Measurements from ENCODE around the gene KIAA1755. TPM values are rescaled to one million over a fixed set of nuclear protein-coding genes. Genes with fewer than 3 reads are reported as not detected.

Gene KIAA1755
- total and polyA plus RNA-seq, 2 of the 4 experiments (the other 2 are of a cell fraction): 2.5 to 5.1 TPM

GRCh38 chr20:38222923-38223742 lies 37.4 kb downstream of the KIAA1755 start:
- no peaks in the 10 kb centered on the region for H3K36me3 ChIP-seq (ENCODE audit: control insufficient read depth, insufficient read depth, low read length)
- dilution Hi-C loops (cut with HindIII; ENCODE audit: low sequenced_read_pairs, unreplicated experiment): no loop called here
- no peak for ATAC-seq (ENCODE audit: low read depth)
- ChIA-PET CTCF (interaction anchor here (0.7 to 1.2 kb wide), 2 partner anchors 66 to 165 kb away, joined by 3 to 4 read pairs; no protein-coding TSS in a partner anchor), POLR2A (ENCODE audit: unreplicated experiment) (no interaction called here)
- no peak overlapping the region for H4K91ac ChIP-seq (ENCODE audit: insufficient read depth, low read depth, low read length)
- WGBS, 2 experiments (ENCODE audit: extremely low coverage in 2 of 2, insufficient read length in 1 of 2): 0% methylated on average over 1 of the region's 7 CpGs; no CpG with 5 or more reads in 1 of the 2 experiments
- H2BK15ac ChIP-seq (ENCODE audit: low read depth, low read length): no peak overlapping the region
- no peak overlapping the region for H2AFZ ChIP-seq (replicated peaks; ENCODE audit: low read length, poor library complexity)
- in situ Hi-C loops (cut with MboI; ENCODE audit: low sequenced_read_pairs): loop anchor here (5.0 to 10.0 kb wide), 2 partner anchors 166 to 658 kb away; no protein-coding TSS in a partner anchor
- no peak overlapping the region for H4K5ac ChIP-seq (ENCODE audit: low read depth, low read length)
- H3K14ac ChIP-seq (replicated peaks; ENCODE audit: low read depth, low read length): no peak overlapping the region
- no peak overlapping the region for H3K56ac ChIP-seq (ENCODE audit: extremely low read depth, insufficient read depth, low read length)
- H3K9me1 ChIP-seq (ENCODE audit: insufficient read depth, low read length): peaks cover 12% of the 10 kb centered on the region; the same call in 1 of the 2 replicates
- peaks cover 0 to 23% of the 10 kb centered on the region in 2 experiments; a peak in 2 of 4 replicates for H3K79me1 ChIP-seq (ENCODE audit: low read depth in 1 of 2, low read length in 2 of 2)
- DNase-seq: no peak
- no peak overlapping the region for H2AK9ac ChIP-seq (replicated peaks; ENCODE audit: low read depth, low read length, poor library complexity)
- H3K4me2 ChIP-seq (ENCODE audit: low read depth, low read length): no peak overlapping the region
- no peak overlapping the region for H2BK20ac ChIP-seq (ENCODE audit: low read depth, low read length)
- no peaks in the 10 kb centered on the region for H3K27me3 ChIP-seq (ENCODE audit: control insufficient read depth, insufficient read depth, low read length)
- H3K4ac ChIP-seq (ENCODE audit: low read depth, low read length): no peak overlapping the region
- H4K8ac ChIP-seq (ENCODE audit: low read depth in 2 of 2, low read length in 2 of 2): no peak overlapping the region
- H3K4me3 ChIP-seq (ENCODE audit: insufficient read depth, low read depth, low read length): no peak overlapping the region
- no peak overlapping the region for H2AK5ac ChIP-seq (ENCODE audit: low read depth, low read length)
- no TSS peak for BruUV-seq (replicated peaks)
- H2BK120ac ChIP-seq (ENCODE audit: low read depth, low read length): no peak overlapping the region
- intact Hi-C loops (cut with micrococcal nuclease): no loop called here
- H3K27ac ChIP-seq (ENCODE audit: insufficient read depth, low read length): no peak overlapping the region
- H3K9me3 ChIP-seq (ENCODE audit: control insufficient read depth, insufficient read depth, low read length): no peaks in the 10 kb centered on the region
- H3K23ac ChIP-seq (ENCODE audit: low read depth, low read length): no peak overlapping the region
- H3K18ac ChIP-seq (ENCODE audit: low read depth, low read length): no peak overlapping the region
- no peak overlapping the region for H3K9ac ChIP-seq (ENCODE audit: low read depth, low read length)
- peaks cover 16% of the 10 kb centered on the region for H3K4me1 ChIP-seq (ENCODE audit: control insufficient read depth, insufficient read depth, low read length)
- no peaks in the 10 kb centered on the region for H4K20me1 ChIP-seq (ENCODE audit: insufficient read depth, low read length)
- H2BK5ac ChIP-seq (ENCODE audit: low read depth, low read length, poor library complexity, severe bottlenecking): no peak overlapping the region
- TF ChIP-seq CEBPB (IDR thresholded peaks at IDR 0.05; ENCODE audit: low read depth, low read length): no peak
- TF ChIP-seq CHD1 (IDR thresholded peaks at IDR 0.05; ENCODE audit: low read depth, low read length): no peak
- no peak for TF ChIP-seq POLR2A (IDR thresholded peaks at IDR 0.05; ENCODE audit: low read depth, low read length)
- no peak for TF ChIP-seq RCOR1 (IDR thresholded peaks at IDR 0.05; ENCODE audit: insufficient replicate concordance, low read length)
- TF ChIP-seq FOS (IDR thresholded peaks at IDR 0.05; ENCODE audit: low read depth, low read length): no peak
- no peak for TF ChIP-seq CTCF (conservative IDR thresholded peaks at IDR 0.05; ENCODE audit: low read depth, low read length)
- no peak for TF ChIP-seq NFE2L2 (IDR thresholded peaks at IDR 0.05; ENCODE audit: low read depth, low read length)
- no peak for TF ChIP-seq USF2 (IDR thresholded peaks at IDR 0.05; ENCODE audit: low read depth, low read length)
- TF ChIP-seq SMC3 (IDR thresholded peaks at IDR 0.05; ENCODE audit: low read depth, low read length): no peak
- TF ChIP-seq MXI1 (IDR thresholded peaks at IDR 0.05; ENCODE audit: borderline replicate concordance, low read depth, low read length): no peak
- no peak for TF ChIP-seq MAFK (IDR thresholded peaks at IDR 0.05; ENCODE audit: low read depth, low read length)
- TF ChIP-seq RFX5 (IDR thresholded peaks at IDR 0.05; ENCODE audit: low read depth, low read length): no peak
- TF ChIP-seq MAZ (IDR thresholded peaks at IDR 0.05; ENCODE audit: borderline replicate concordance, low read depth, low read length): no peak
- TF ChIP-seq ELK1 (IDR thresholded peaks at IDR 0.05; ENCODE audit: borderline replicate concordance, low read depth, low read length): no peak
- TF ChIP-seq BHLHE40 (IDR thresholded peaks at IDR 0.05; ENCODE audit: low read depth, low read length): no peak

All from IMR-90 (cell line).